Esophagus muscularis mucosa (tissue), 4 donors: ENCODE results near the gene JPH2. TPM values are rescaled to one million over a fixed set of nuclear protein-coding genes. Genes with fewer than 3 reads are reported as not detected.

ENCODE experiments used
- DNase-seq: peaks from one replicate; pipeline ENCODE4 v3.0.0-alpha.2; 2017; ENCODE audit errors: extremely low spot score
- H3K27ac ChIP-seq, 4 donors: fragments of 200-600 bp; sonication (generic); replicated peaks in 1 of 4; 1 replicate in 3 of 4; 2 replicates in 1 of 4; pipeline ENCODE4 v1.5.1; 2016 to 2019; ENCODE audit warnings: mild to moderate bottlenecking in 1 of 4
- H3K27me3 ChIP-seq, 4 donors: fragments of 200-600 bp; sonication (generic); one replicate each; pipeline versions ENCODE4 v1.5.1 to v1.6.0; 2016 to 2019
- H3K36me3 ChIP-seq, 4 donors: fragments of 200-600 bp; sonication (generic); one replicate each; pipeline ENCODE4 v1.5.1; 2016 to 2019
- H3K4me1 ChIP-seq, 4 donors: fragments of 200-600 bp; sonication (generic); one replicate each; pipeline ENCODE4 v1.5.1; 2016 to 2019
- H3K4me3 ChIP-seq, 4 donors: fragments of 200-600 bp; sonication (generic); 1 replicate in 2 of 4; 2 replicates in 2 of 4; pipeline ENCODE4 v1.5.1; 2016 to 2019; ENCODE audit warnings: mild to moderate bottlenecking in 4 of 4, moderate library complexity in 1 of 4
- H3K9me3 ChIP-seq, 4 donors: fragments of 200-600 bp; sonication (generic); 1 replicate in 3 of 4; 2 replicates in 1 of 4; pipeline ENCODE4 v1.5.1; 2016 to 2019
- CTCF ChIP-seq, 3 experiments: fragments of 200-600 bp in 2 of 3; fragments of 450-650 bp in 1 of 3; sonication (generic) in 2 of 3; IDR thresholded peaks; one replicate each; pipeline ENCODE4 v1.5.1; 2017 to 2019; ENCODE audit warnings: antibody characterized with exemption in 3 of 3, mild to moderate bottlenecking in 2 of 3, moderate library complexity in 1 of 3
- EP300 ChIP-seq: sonication (generic); formaldehyde crosslinking; IDR thresholded peaks from one replicate; pipeline ENCODE4 v1.6.1; 2017; ENCODE audit warnings: antibody characterized with exemption
- POLR2A ChIP-seq: fragments of 450-650 bp; IDR thresholded peaks from one replicate; pipeline ENCODE4 v1.6.1; 2017; ENCODE audit warnings: antibody characterized with exemption, moderate library complexity, mild to moderate bottlenecking, low read depth
- POLR2AphosphoS5 ChIP-seq, 2 donors: sonication (generic); formaldehyde crosslinking; IDR thresholded peaks; one replicate each; pipeline ENCODE4 v1.6.1; 2017; ENCODE audit warnings: antibody characterized with exemption in 2 of 2
- WGBS: methylation state at CpG from one replicate; pipeline ENCODE4 v1.1.5; 2018; 5-methylcytosine and 5-hydroxymethylcytosine counted together
- intact Hi-C: fragments of 100-400 bp; cut with DNase I; formaldehyde crosslinking; loops from one replicate; pipeline ENCODE4 v1.15.1; 2023
- total RNA-seq, 4 donors: library from RNA; depleted of rRNA; stranded (reverse); fragments of >200 nt; gene quantifications; one replicate each; pipeline versions ENCODE4 v1.1.0 to v1.2.1, GENCODE V29; 2016

Gene JPH2
- total RNA-seq, 4 donors from 2014 or later, result 187 to 441 (median 295) TPM

GRCh38 chr20:44172572-44172950 is 14.4 kb downstream of the JPH2 start:
- Histone ChIP-seq H3K27me3 (no peaks in the 10 kb centered on the region), H3K4me1 (peaks cover 69 to 99% (median 94%) of the 10 kb centered on the region in 4 donors), H3K9me3 (no peaks in the 10 kb centered on the region), H3K36me3 (peaks cover 0 to 12% (median 4%) of the 10 kb centered on the region in 4 donors), H3K4me3 (no peak overlapping the region), H3K27ac (peak overlapping the region; percentile 90 to 98 (median 96))
- WGBS, result 63% methylated on average over 2 of the region's 2 CpGs
- no peak for DNase-seq
- TF ChIP-seq CTCF (IDR thresholded peaks at IDR 0.05), result no peak
- intact Hi-C loops, result no loop called here

GRCh38 chr20:44171775-44172571 is 15.0 kb downstream of the JPH2 start:
- Histone ChIP-seq H3K4me3 (no peak overlapping the region), H3K27me3 (no peaks in the 10 kb centered on the region), H3K36me3 (peaks cover 0 to 8% (median 4%) of the 10 kb centered on the region in 4 donors), H3K9me3 (no peaks in the 10 kb centered on the region), H3K27ac (peak overlapping the region; percentile 90 to 98 (median 96)), H3K4me1 (peaks cover 69 to 99% (median 94%) of the 10 kb centered on the region in 4 donors)
- WGBS, result 35% methylated on average over 6 of the region's 6 CpGs
- no peak for TF ChIP-seq CTCF (IDR thresholded peaks at IDR 0.05)
- TF ChIP-seq POLR2A, result no peak
- TF ChIP-seq EP300, result no peak
- TF ChIP-seq POLR2AphosphoS5 (IDR thresholded peaks at IDR 0.05), result no peak
- intact Hi-C loops, result no loop called here
- DNase-seq, result no peak

GRCh38 chr20:44170816-44171410 is 16.1 kb downstream of the JPH2 start:
- TF ChIP-seq POLR2A (no peak), CTCF (IDR thresholded peaks at IDR 0.05) (no peak), POLR2AphosphoS5 (IDR thresholded peaks at IDR 0.05) (no peak), EP300 (no peak)
- WGBS, result 38% methylated on average over 7 of the region's 7 CpGs
- H3K9me3 ChIP-seq, result no peaks in the 10 kb centered on the region
- H3K4me1 ChIP-seq, result peaks cover 68 to 99% (median 94%) of the 10 kb centered on the region in 4 donors
- no peaks in the 10 kb centered on the region for H3K27me3 ChIP-seq
- DNase-seq, result no peak
- peak overlapping the region; percentile 90 to 98 (median 96) for H3K27ac ChIP-seq
- no peak overlapping the region for H3K4me3 ChIP-seq
- intact Hi-C loops, result no loop called here
- H3K36me3 ChIP-seq, result peaks cover 0 to 4% (median 0%) of the 10 kb centered on the region in 4 donors

- H3K4me3 ChIP-seq, result no peak overlapping the region
- peak overlapping the region; percentile 90 to 98 (median 96) for H3K27ac ChIP-seq
- WGBS, result 48% methylated on average over 3 of the region's 3 CpGs
- peaks cover 66 to 86% (median 78%) of the 10 kb centered on the region in 4 donors for H3K4me1 ChIP-seq
- no peaks in the 10 kb centered on the region for H3K36me3 ChIP-seq
- DNase-seq, result no peak
- intact Hi-C loops, result no loop called here
- no peak for TF ChIP-seq CTCF (IDR thresholded peaks at IDR 0.05)
- peak in 1 of 2 donors; percentile 13 for TF ChIP-seq POLR2AphosphoS5 (IDR thresholded peaks at IDR 0.05)
- TF ChIP-seq EP300, result no peak
- no peak for TF ChIP-seq POLR2A
- H3K27me3 ChIP-seq, result no peaks in the 10 kb centered on the region
- no peaks in the 10 kb centered on the region for H3K9me3 ChIP-seq
Measured at GRCh38 chr20:44167736-44168135, 19.3 kb downstream of the JPH2 start.
